ENCODE measurements around the gene CEP57L1. TPM values are rescaled to one million over a fixed set of nuclear protein-coding genes. Genes with fewer than 3 reads are reported as not detected.

CEP57L1 gene
- total RNA-seq, result 10 to 100 TPM; 23.0 to 27.8 TPM

DNA sequence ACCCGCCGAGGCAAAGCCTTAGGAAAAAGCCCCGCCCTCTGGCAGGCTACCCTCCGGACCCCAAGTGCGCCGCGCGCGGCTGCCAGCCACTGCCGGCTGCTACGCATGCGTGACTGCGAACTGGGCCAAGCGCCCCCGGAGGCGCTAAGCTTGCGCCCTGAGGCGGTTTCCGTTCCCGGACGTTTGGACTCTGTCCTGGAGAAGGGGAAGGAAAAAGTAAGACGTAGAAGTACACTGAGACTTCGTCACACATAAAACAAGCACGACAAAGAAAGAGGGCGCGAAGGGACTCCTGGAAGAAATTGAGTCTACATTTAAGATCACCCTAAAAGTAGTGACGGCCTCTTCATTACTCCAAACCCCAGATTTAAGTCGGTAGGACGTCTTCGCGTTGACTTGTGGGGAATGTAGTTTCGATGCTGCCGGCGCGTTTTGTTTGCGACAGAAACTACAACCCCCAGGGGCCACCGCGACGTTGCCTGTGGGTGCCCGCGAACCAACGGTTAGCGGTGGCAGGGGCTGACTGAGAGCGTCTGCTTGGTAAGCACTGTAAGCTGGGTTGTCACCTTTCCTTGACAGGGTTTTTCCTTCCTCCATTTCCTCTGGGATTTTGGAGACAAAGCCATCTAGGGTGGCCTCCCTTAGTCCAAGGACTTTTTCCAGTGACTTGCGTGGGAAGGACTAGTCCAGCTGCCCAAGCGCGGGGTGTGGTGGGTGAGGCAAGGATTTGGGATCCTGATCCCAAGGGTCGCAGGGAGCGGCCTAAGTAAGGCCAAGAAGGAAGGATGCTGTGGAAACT, at the start of gene CEP57L1:
TSS of gene CEP57L1 (plus strand) at position 472 of the 799 bp plus-strand sequence. CDS start 49,715 bp downstream, outside the sequence.
- Mint-ChIP-seq H3K4me1 (ENCODE audit: low read depth) (peaks cover 44% of the 10 kb centered on the region), H3K27me3 (no peaks in the 10 kb centered on the region), H3K4me3 (peak within 1 kb of the TSS; percentile 96), H3K36me3 (peaks cover 7% of the 10 kb centered on the region), H3K27ac (peak within 1 kb of the TSS; percentile 100), H3K9me3 (no peaks in the 10 kb centered on the region)
- CTCF ChIA-PET, result interaction anchor here (1.4 to 2.5 kb wide), 3 partner anchors 21 to 553 kb away, joined by 3 to 11 read pairs (median 5); partner anchors contain the start of gene CD164
- POLR2A ChIA-PET, result interaction anchor here (0.7 to 2.3 kb wide), 9 partner anchors 10 to 1779 kb away, joined by 3 to 24 read pairs (median 3); partner anchors contain the start of genes AMD1, CD164 and CDK19
- intact Hi-C loops (cut with micrococcal nuclease), result loop anchor here (1.0 to 10.0 kb wide), 11 partner anchors 107 to 1720 kb away; partner anchors contain the start of genes AK9, CD164, CDK19 and FIG4
- peak; percentile 97 for DNase-seq

DNA sequence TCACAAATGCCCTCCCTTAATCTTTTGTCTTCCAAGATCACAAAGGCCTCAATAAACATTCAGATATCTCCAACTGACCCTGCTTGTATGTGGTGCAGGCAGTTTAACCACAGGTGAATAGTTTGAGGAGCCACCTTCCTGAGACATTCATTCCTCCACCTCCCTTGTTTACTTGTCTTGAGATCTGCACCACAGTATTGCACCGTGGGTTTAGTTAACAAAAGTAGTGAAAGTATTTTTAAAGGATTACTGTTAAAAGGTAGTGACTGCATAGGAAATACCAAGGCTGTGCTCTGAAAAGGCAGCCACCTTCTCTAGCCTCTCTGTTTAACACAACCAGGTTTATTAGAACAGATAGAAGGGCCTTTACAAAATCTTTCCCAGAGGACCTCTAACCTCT, 47.1 kb upstream of the CEP57L1 start:
- Mint-ChIP-seq H3K4me3 (no peak overlapping the region), H3K4me1 (ENCODE audit: low read depth) (peaks cover 17% of the 10 kb centered on the region), H3K27ac (no peak overlapping the region), H3K36me3 (peaks cover 4% of the 10 kb centered on the region), H3K27me3 (no peaks in the 10 kb centered on the region), H3K9me3 (no peaks in the 10 kb centered on the region)
- ChIA-PET CTCF (no interaction called here), POLR2A (no interaction called here)
- DNase-seq, result no peak
- intact Hi-C loops (cut with micrococcal nuclease), result no loop called here

DNA sequence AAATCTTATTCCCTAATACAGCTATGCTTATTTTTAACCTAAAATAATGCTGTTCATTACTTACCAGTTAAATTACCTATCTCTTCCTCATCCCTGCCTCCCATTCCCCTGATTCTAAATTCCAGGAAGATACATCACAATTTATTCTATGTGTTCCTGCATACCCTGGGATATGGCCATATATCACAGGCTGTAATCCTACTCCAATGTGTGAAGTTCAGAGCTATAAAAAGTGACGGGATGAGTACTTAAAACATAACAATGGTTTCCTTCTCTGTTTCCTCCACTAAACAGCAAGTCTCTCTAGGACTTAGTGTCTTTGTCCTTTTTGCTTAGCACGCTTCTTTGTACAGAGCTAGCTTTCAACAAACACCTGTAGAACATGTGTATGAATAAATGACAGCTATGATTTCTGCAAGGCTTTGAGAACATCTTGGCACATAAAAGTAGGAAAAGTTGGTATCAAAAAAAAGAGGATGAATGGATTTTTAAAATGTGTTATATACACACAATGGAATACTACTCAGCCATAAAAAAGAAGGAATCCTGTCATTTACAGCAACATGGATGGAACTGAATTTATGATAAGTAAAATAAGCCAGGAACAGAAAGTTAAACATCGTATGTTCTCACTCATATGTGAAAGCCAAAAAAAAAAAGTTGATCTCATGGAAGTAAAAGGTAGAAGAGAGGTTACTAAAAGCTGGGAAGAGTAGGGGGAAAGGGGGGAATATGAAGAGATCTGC, 46.5 kb upstream of the CEP57L1 start:
- no peaks in the 10 kb centered on the region for H3K27me3 Mint-ChIP-seq
- ChIA-PET POLR2A (no interaction called here), CTCF (no interaction called here)
- no peak overlapping the region for H3K27ac Mint-ChIP-seq
- H3K4me1 Mint-ChIP-seq (ENCODE audit: low read depth), result peaks cover 21% of the 10 kb centered on the region
- peaks cover 4% of the 10 kb centered on the region for H3K36me3 Mint-ChIP-seq
- intact Hi-C loops (cut with micrococcal nuclease), result no loop called here
- no peaks in the 10 kb centered on the region for H3K9me3 Mint-ChIP-seq
- no peak overlapping the region for H3K4me3 Mint-ChIP-seq
- no peak for DNase-seq

DNA sequence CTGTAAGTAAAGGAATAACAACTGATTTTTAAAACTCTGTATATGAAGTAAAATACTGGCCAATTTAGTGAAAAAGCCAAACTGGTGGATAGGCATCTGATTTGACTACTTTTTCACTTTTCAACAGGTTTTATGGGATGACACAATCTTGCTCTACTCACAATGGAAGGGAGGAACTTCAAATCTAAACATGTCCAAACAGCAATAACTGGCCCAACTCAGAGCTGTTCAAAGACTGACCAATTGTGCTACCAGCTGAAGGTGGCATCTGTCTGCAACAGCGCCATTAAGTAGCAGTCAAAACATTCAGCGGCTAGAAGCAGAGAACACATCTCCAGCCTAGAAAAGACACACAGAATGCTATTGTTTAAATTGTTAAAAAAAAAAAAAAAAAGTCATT, 45.3 kb upstream of the CEP57L1 start:
- Mint-ChIP-seq H3K27me3 (no peaks in the 10 kb centered on the region), H3K4me1 (ENCODE audit: low read depth) (peaks cover 21% of the 10 kb centered on the region), H3K27ac (no peak overlapping the region), H3K9me3 (no peaks in the 10 kb centered on the region), H3K4me3 (no peak overlapping the region), H3K36me3 (peaks cover 4% of the 10 kb centered on the region)
- ChIA-PET CTCF (interaction anchor here (0.6 to 1.3 kb wide), 2 partner anchors 13 to 23 kb away, joined by 3 read pairs; no protein-coding TSS in a partner anchor), POLR2A (no interaction called here)
- intact Hi-C loops (cut with micrococcal nuclease), result no loop called here
- no peak for DNase-seq

DNA sequence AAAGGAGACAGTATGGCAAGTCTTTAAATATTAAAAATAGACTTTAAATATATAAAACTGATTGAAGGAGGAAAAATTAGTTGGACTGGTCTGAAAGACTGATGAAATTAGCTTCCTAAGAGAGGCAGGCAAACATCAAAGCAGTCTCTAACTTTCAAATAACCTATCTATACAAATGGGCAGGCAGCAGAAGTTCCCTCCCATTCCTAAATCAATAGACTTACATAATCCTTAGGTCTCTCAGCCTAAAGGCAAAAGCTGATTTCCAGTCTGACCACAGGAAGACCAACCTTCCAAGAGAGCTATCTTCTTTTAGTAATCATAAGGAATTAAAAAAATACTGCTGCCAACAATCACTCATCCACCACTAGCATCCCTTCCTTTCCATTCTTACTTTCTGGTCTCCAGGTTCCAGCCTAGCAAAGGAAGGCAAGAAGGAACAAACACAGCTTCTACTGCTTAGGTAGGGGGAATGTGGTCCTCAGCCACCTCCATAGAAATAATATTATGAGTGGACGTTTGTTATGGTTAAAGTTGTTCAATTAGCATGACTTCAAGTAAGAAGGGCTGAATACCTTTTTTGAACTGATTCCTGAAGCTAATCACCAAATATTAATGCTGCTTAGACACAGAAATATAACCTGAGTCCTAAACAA, 44.7 kb upstream of the CEP57L1 start:
- Mint-ChIP-seq H3K27ac (no peak overlapping the region), H3K9me3 (no peaks in the 10 kb centered on the region), H3K4me3 (no peak overlapping the region), H3K36me3 (peaks cover 4% of the 10 kb centered on the region), H3K27me3 (no peaks in the 10 kb centered on the region), H3K4me1 (ENCODE audit: low read depth) (peaks cover 21% of the 10 kb centered on the region)
- POLR2A ChIA-PET, result no interaction called here
- intact Hi-C loops (cut with micrococcal nuclease), result no loop called here
- CTCF ChIA-PET, result interaction anchor here (0.6 to 1.3 kb wide), 2 partner anchors 13 to 23 kb away, joined by 3 read pairs; no protein-coding TSS in a partner anchor
- no peak for DNase-seq

DNA sequence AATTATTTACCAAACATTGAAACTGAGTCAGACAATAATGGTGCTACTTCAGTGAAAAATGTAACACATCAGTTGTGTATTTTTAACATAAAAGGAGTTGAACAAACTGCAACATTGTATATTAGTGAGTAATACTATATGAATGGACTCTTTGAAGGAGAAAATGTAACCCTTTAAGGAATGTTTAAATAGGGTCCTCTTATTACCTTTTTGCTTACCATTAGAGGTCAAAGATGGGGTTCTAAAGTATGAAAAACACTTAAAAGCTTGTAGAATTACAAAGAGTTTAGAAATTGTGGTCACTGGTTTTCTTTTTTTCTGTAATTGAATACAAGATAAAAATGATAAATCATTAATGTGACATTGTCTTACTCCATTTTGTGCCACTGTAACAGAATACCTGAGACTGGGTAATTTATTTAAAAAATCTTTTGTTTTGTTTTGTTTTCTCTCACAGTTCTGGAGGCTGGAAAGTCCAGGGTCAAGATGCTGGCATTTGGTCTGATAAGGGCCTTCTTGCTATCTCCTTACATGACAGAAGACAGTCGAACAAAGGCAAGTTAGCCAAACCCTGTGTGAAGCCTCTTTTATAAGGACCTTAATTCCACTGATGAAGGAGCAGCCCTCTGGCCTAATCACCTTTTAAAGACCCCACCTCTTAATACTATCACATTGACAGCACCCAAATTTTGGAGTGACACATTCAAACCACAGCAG, 43.8 kb upstream of the CEP57L1 start:
- Mint-ChIP-seq H3K4me3 (no peak overlapping the region), H3K36me3 (peaks cover 4% of the 10 kb centered on the region), H3K9me3 (no peaks in the 10 kb centered on the region), H3K27me3 (no peaks in the 10 kb centered on the region), H3K27ac (no peak overlapping the region), H3K4me1 (ENCODE audit: low read depth) (peaks cover 21% of the 10 kb centered on the region)
- no peak for DNase-seq
- ChIA-PET POLR2A (no interaction called here), CTCF (interaction anchor here (1.3 kb wide), 1 partner anchor 22 kb away, joined by 3 read pairs; no protein-coding TSS in a partner anchor)
- intact Hi-C loops (cut with micrococcal nuclease), result no loop called here

DNA sequence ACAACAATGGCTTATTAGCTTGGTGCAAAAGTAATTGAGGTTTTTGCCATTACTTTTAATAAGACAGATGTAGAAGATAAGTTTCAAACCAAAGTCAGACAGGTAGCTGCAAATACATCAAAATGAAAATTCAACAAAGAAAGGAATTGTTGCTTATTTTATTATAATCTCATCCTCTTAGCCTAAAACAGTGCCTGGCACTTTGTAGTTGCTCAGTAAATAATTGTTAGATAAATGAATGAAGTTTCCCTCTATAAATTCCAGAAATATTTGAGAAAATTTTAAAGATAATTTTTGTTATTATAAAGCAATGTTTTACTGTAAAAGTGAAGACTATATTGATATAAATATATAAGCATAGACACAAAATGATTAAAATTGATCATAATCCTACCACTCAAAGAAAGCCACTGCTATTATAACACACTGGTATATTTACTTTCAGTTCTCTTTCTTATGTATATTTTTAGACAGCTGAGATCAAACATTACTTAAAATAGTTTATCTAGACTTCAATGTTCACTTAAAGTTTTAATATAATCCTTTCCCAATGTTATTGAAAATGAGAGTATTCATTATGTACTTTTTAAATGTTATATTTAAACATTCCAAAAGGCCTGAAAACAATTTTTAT, 43.2 kb upstream of the CEP57L1 start:
- intact Hi-C loops (cut with micrococcal nuclease), result no loop called here
- H3K4me3 Mint-ChIP-seq, result no peak overlapping the region
- H3K27me3 Mint-ChIP-seq, result no peaks in the 10 kb centered on the region
- ChIA-PET POLR2A (no interaction called here), CTCF (interaction anchor here (1.4 kb wide), 1 partner anchor 20 kb away, joined by 3 read pairs; no protein-coding TSS in a partner anchor)
- peaks cover 21% of the 10 kb centered on the region for H3K4me1 Mint-ChIP-seq (ENCODE audit: low read depth)
- H3K27ac Mint-ChIP-seq, result no peak overlapping the region
- no peaks in the 10 kb centered on the region for H3K9me3 Mint-ChIP-seq
- DNase-seq, result no peak
- H3K36me3 Mint-ChIP-seq, result peaks cover 4% of the 10 kb centered on the region

DNA sequence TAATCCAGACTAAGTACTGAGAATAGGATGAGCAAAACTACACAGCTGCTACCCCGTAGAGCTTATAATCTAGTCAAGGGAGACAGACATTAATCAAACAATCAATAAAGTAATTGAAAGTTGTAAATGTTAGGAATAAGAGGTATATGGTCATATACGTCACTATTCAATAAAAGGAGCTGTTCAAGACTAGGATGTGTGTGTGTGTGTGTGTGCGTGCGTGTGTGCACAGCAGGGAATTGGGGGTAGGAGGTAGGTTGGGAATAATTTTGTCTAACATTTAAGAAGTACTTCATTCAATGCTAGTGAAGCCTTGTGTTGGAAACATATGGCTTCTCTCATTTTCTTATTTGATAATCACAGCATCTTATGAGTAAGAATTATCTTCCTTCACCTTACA, 42.5 kb upstream of the CEP57L1 start:
- Mint-ChIP-seq H3K36me3 (peaks cover 4% of the 10 kb centered on the region), H3K27me3 (no peaks in the 10 kb centered on the region), H3K4me3 (no peak overlapping the region), H3K9me3 (no peaks in the 10 kb centered on the region), H3K27ac (no peak overlapping the region), H3K4me1 (ENCODE audit: low read depth) (peaks cover 22% of the 10 kb centered on the region)
- no peak for DNase-seq
- intact Hi-C loops (cut with micrococcal nuclease), result no loop called here
- ChIA-PET CTCF (interaction anchor here (1.4 kb wide), 1 partner anchor 19 kb away, joined by 3 read pairs; no protein-coding TSS in a partner anchor), POLR2A (no interaction called here)

DNA sequence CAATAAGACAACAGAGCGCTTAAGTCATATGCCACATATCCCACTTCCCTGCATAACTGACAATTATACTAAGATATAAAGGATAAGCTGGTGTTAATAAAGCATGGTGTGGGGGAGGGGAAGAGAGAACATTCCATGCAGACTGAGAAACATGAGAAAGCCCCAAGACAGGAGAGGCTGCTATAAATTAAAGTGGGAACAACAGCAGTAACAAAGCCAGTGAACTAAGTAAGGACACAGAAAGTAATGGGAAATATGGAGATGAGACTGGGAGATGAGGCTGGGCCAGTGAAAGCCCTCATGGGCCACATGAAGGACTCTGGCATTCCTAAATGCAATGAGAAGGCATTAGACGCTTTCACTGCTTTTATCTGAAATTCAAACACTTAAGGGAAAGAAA, 42.0 kb upstream of the CEP57L1 start:
- CTCF ChIA-PET, result interaction anchor here (1.4 kb wide), 1 partner anchor 19 kb away, joined by 3 read pairs; no protein-coding TSS in a partner anchor
- H3K4me1 Mint-ChIP-seq (ENCODE audit: low read depth), result peaks cover 20% of the 10 kb centered on the region
- POLR2A ChIA-PET, result no interaction called here
- H3K27me3 Mint-ChIP-seq, result no peaks in the 10 kb centered on the region
- DNase-seq, result no peak
- no peak overlapping the region for H3K4me3 Mint-ChIP-seq
- H3K27ac Mint-ChIP-seq, result no peak overlapping the region
- peaks cover 4% of the 10 kb centered on the region for H3K36me3 Mint-ChIP-seq
- no peaks in the 10 kb centered on the region for H3K9me3 Mint-ChIP-seq
- intact Hi-C loops (cut with micrococcal nuclease), result no loop called here

DNA sequence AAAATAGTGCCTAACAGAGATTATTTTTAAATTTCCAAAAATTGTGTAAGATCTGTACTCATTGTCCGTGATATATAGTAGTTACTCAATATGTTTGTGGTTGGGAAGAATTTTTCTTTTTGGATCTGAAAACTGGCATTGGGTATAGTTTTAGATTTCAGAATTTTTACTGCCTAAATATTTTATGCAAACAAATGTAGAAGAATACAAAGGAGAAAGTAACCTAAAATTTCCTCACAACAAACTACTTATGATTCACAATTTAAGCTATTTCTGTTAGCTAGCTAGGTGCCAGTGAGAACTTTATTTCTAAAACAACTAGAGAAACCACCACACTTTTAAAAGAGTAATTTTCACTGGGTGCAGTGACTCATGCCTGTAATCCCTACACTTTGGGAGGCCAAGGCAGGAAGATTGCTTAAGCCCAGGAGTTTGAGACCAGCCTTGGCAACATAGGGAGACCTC, 39.5 kb upstream of the CEP57L1 start:
- Mint-ChIP-seq H3K36me3 (no peaks in the 10 kb centered on the region), H3K9me3 (no peaks in the 10 kb centered on the region), H3K27me3 (no peaks in the 10 kb centered on the region), H3K27ac (no peak overlapping the region), H3K4me1 (ENCODE audit: low read depth) (peaks cover 27% of the 10 kb centered on the region), H3K4me3 (no peak overlapping the region)
- ChIA-PET POLR2A (no interaction called here), CTCF (interaction anchor here (0.8 kb wide), 1 partner anchor 17 kb away, joined by 3 read pairs; no protein-coding TSS in a partner anchor)
- no peak for DNase-seq
- intact Hi-C loops (cut with micrococcal nuclease), result no loop called here

DNA sequence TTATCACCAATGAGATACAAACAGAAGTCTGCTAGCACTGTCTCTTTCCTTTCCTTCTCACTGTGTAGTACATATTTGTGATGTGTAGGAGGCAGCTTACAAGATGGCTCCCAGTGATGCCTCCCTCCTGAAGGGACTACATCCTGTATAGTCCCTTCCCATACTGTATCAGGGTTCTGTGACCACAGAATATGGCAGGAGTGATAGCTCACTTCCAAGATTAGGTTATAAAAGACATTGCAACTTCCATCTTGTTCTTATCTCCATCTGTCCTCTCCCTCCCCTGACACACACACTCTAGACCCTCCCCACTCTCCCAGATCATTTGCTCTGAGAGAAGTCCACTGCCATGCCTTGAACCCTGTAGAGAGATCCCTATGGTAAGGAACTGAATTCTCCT, 38.6 kb upstream of the CEP57L1 start:
- ChIA-PET CTCF (no interaction called here), POLR2A (no interaction called here)
- intact Hi-C loops (cut with micrococcal nuclease), result no loop called here
- H3K27me3 Mint-ChIP-seq, result no peaks in the 10 kb centered on the region
- no peak overlapping the region for H3K27ac Mint-ChIP-seq
- peaks cover 25% of the 10 kb centered on the region for H3K4me1 Mint-ChIP-seq (ENCODE audit: low read depth)
- H3K36me3 Mint-ChIP-seq, result no peaks in the 10 kb centered on the region
- no peak for DNase-seq
- H3K4me3 Mint-ChIP-seq, result no peak overlapping the region
- no peaks in the 10 kb centered on the region for H3K9me3 Mint-ChIP-seq

All from activated CD4-positive, alpha-beta memory T cell treated with anti-CD3 and anti-CD28 coated beads for 36 hours (primary cell).